ENCODE measurements around the gene ZNF423. TPM values are rescaled to one million over a fixed set of nuclear protein-coding genes. Genes with fewer than 3 reads are reported as not detected.

Gene ZNF423
- total RNA-seq, 1 experiment from 2014 or later: 0.49 TPM

GRCh38 chr16:49465661-49466528 lies 390.0 kb downstream of the ZNF423 start:
- BruUV-seq (replicated peaks): no TSS peak
- Histone ChIP-seq H3K4me1 (ENCODE audit: control insufficient read depth, insufficient read depth, low read length) (no peaks in the 10 kb centered on the region), H3K27me3 (ENCODE audit: control insufficient read depth, insufficient read depth, low read length) (no peaks in the 10 kb centered on the region), H3K36me3 (ENCODE audit: control insufficient read depth, insufficient read depth, low read length) (no peaks in the 10 kb centered on the region), H3K4me3 (ENCODE audit: low read depth in 2 of 2, low read length in 2 of 2) (no peak overlapping the region), H3K9me3 (ENCODE audit: control insufficient read depth, insufficient read depth, low read depth, low read length) (no peaks in the 10 kb centered on the region), H3K27ac (ENCODE audit: low read length) (no peak overlapping the region)
- DNase-seq (ENCODE audit: low read depth, low spot score) (no peak), ATAC-seq (no peak)
- TF ChIP-seq CTCF (IDR thresholded peaks at IDR 0.05) (no peak), SIN3A (IDR thresholded peaks at IDR 0.05; ENCODE audit: borderline replicate concordance, insufficient read depth, low read depth, low read length) (no peak), REST (IDR thresholded peaks at IDR 0.05; ENCODE audit: insufficient read depth in 1 of 2, low read depth in 2 of 2, low read length in 1 of 2) (no peak)
- intact Hi-C loops (cut with micrococcal nuclease; ENCODE audit: unreplicated experiment) (no loop called here), in situ Hi-C loops (cut with HindIII; ENCODE audit: low pct_unique_long_range_greater_than_20kb, low sequenced_read_pairs) (no loop called here)
- POLR2A ChIA-PET: no interaction called here
- CTCF ChIA-PET: no interaction called here

GRCh38 chr16:49464877-49465504 lies 390.9 kb downstream of the ZNF423 start:
- ChIA-PET POLR2A (no interaction called here), CTCF (no interaction called here)
- no peaks in the 10 kb centered on the region for H3K27me3 ChIP-seq (ENCODE audit: control insufficient read depth, insufficient read depth, low read length)

More at GRCh38 chr16:49464877-49465504, 390.9 kb downstream of the ZNF423 start:
- Histone ChIP-seq H3K9me3 (ENCODE audit: control insufficient read depth, insufficient read depth, low read depth, low read length) (no peaks in the 10 kb centered on the region), H3K4me1 (ENCODE audit: control insufficient read depth, insufficient read depth, low read length) (no peaks in the 10 kb centered on the region), H3K36me3 (ENCODE audit: control insufficient read depth, insufficient read depth, low read length) (no peaks in the 10 kb centered on the region), H3K4me3 (ENCODE audit: low read depth in 2 of 2, low read length in 2 of 2) (no peak overlapping the region), H3K27ac (ENCODE audit: low read length) (no peak overlapping the region)
- intact Hi-C loops (cut with micrococcal nuclease; ENCODE audit: unreplicated experiment): no loop called here
- no peak; the same call in 1 of the 2 replicates for ATAC-seq
- DNase-seq (ENCODE audit: low read depth, low spot score): no peak
- in situ Hi-C loops (cut with HindIII; ENCODE audit: low pct_unique_long_range_greater_than_20kb, low sequenced_read_pairs): no loop called here
- no TSS peak for BruUV-seq (replicated peaks)
- TF ChIP-seq POLR2AphosphoS5 (IDR thresholded peaks at IDR 0.05; ENCODE audit: low read depth, low read length): no peak
- no peak for TF ChIP-seq TCF7L2 (IDR thresholded peaks at IDR 0.05; ENCODE audit: low read depth, low read length)
- peak; percentile 67 for TF ChIP-seq CTCF (IDR thresholded peaks at IDR 0.05)
- no peak for TF ChIP-seq REST (IDR thresholded peaks at IDR 0.05; ENCODE audit: insufficient read depth in 1 of 2, low read depth in 2 of 2, low read length in 1 of 2)
- TF ChIP-seq SIN3A (IDR thresholded peaks at IDR 0.05; ENCODE audit: borderline replicate concordance, insufficient read depth, low read depth, low read length): no peak
